ENCODE results near the gene OR10G7. TPM values are rescaled to one million over a fixed set of nuclear protein-coding genes. Genes with fewer than 3 reads are reported as not detected.

OR10G7 gene
- total and polyA plus RNA-seq, 2 experiments from 2014 or later, result not detected

DNA sequence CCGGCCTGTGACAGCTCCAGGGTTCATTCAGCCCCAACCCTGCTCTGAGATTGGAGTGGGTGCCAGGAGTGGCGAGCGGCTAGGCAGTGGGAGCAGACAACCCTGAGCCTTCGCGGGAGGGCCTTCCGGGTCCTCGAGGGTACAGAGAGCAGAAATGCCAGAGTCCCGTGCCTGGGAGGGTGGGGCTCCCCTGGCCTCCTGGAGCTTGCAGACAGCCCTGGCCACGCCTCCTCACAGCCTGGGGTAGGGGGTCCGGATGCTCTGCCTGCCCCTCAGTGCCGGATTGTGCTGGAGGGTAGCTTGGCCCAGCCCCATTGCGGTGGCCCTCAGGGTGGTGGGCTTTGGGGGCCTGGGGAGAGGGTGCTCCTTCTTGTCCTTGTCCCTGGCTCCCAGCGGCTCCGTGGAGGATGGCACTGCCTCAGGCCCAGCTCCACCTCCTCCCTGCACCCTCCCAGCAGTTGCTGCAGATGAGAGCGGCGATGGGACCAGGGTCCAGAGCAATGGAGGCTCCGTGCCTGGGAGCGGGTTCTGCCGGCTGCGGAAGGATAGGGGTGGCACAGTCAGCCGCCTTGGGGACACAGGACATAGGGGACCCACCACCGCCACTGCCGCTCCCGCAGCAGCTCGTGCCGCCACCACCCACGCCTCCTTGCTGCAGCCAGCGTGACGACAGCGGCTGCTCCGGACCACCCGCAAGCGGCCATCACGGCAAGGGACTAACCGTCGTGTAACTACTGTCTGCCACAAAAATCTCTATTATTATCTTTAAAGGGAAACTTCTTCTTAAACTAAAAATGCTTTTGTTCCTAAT lies 34.9 kb upstream of the OR10G7 start:
- no peaks in the 10 kb centered on the region for H3K9me3 ChIP-seq (ENCODE audit: low read depth)
- H3K4me2 ChIP-seq, result no peak overlapping the region
- no peak overlapping the region for H3K27ac ChIP-seq
- no peaks in the 10 kb centered on the region for H4K20me1 ChIP-seq (ENCODE audit: insufficient read depth, poor library complexity, severe bottlenecking)
- no peak overlapping the region for H2AFZ ChIP-seq
- TF ChIP-seq, protein P1, sequence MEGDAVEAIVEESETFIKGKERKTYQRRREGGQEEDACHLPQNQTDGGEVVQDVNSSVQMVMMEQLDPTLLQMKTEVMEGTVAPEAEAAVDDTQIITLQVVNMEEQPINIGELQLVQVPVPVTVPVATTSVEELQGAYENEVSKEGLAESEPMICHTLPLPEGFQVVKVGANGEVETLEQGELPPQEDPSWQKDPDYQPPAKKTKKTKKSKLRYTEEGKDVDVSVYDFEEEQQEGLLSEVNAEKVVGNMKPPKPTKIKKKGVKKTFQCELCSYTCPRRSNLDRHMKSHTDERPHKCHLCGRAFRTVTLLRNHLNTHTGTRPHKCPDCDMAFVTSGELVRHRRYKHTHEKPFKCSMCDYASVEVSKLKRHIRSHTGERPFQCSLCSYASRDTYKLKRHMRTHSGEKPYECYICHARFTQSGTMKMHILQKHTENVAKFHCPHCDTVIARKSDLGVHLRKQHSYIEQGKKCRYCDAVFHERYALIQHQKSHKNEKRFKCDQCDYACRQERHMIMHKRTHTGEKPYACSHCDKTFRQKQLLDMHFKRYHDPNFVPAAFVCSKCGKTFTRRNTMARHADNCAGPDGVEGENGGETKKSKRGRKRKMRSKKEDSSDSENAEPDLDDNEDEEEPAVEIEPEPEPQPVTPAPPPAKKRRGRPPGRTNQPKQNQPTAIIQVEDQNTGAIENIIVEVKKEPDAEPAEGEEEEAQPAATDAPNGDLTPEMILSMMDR (IDR thresholded peaks at IDR 0.05; ENCODE audit: poor library complexity), result no peak
- H3K4me3 ChIP-seq, result no peak overlapping the region
- H3K79me2 ChIP-seq, result no peaks in the 10 kb centered on the region
- H3K27me3 ChIP-seq, result no peaks in the 10 kb centered on the region
- H3K4me1 ChIP-seq (ENCODE audit: insufficient read depth), result no peaks in the 10 kb centered on the region
- 92% methylated on average over 36 of the region's 36 CpGs for WGBS (ENCODE audit: low lambda C conversion rate, missing lambda C conversion rate)
- no peak for DNase-seq (ENCODE audit: low spot score)
- H3K9me2 ChIP-seq (replicated peaks; ENCODE audit: insufficient read depth), result no peaks in the 10 kb centered on the region
- no peaks in the 10 kb centered on the region for H3K36me3 ChIP-seq (replicated peaks; ENCODE audit: insufficient read depth, low read depth)

GRCh38 chr11:124075492-124075840 lies 34.3 kb upstream of the OR10G7 start:
- no peaks in the 10 kb centered on the region for H3K27me3 ChIP-seq
- no peak overlapping the region for H3K27ac ChIP-seq
- no peak overlapping the region for H3K4me3 ChIP-seq
- no peaks in the 10 kb centered on the region for H3K36me3 ChIP-seq (replicated peaks; ENCODE audit: insufficient read depth, low read depth)
- H4K20me1 ChIP-seq (ENCODE audit: insufficient read depth, poor library complexity, severe bottlenecking), result no peaks in the 10 kb centered on the region
- H3K9me3 ChIP-seq (ENCODE audit: low read depth), result no peaks in the 10 kb centered on the region
- no peaks in the 10 kb centered on the region for H3K9me2 ChIP-seq (replicated peaks; ENCODE audit: insufficient read depth)
- no peaks in the 10 kb centered on the region for H3K79me2 ChIP-seq
- H3K4me2 ChIP-seq, result no peak overlapping the region
- H3K4me1 ChIP-seq (ENCODE audit: insufficient read depth), result no peaks in the 10 kb centered on the region
- 93% methylated on average over 6 of the region's 6 CpGs for WGBS (ENCODE audit: low lambda C conversion rate, missing lambda C conversion rate)
- DNase-seq (ENCODE audit: low spot score), result no peak
- TF ChIP-seq EZH2phosphoT487 (IDR thresholded peaks at IDR 0.05; ENCODE audit: low read depth, severe bottlenecking, unreplicated experiment) (no peak), EZH2 (IDR thresholded peaks at IDR 0.05; ENCODE audit: borderline replicate concordance) (no peak)
- TF ChIP-seq, protein P1 (IDR thresholded peaks at IDR 0.05; ENCODE audit: poor library complexity), result no peak
- no peak overlapping the region for H2AFZ ChIP-seq

DNA sequence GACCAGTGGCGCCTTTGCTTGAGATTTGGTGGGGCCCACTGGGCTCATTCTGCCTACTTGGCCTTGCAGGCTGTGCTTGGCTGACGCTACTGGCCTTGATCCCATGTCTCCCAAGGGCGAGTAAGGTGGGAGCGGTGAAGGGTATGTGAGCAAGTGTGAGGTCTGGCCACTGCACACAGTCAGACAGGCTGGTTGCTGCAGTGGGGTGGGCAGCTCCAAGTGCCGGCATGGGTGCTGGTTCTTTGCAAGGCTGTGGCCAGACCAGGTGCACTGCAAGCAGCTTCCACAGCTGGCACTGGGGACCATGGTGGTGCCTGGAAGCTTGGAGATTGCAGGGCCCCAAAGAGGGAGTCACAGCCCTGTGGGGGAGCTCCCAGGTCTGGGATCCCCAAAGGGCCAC lies 33.4 kb upstream of the OR10G7 start:
- no peak for DNase-seq (ENCODE audit: low spot score)
- Histone ChIP-seq H3K4me2 (no peak overlapping the region), H3K4me3 (no peak overlapping the region), H3K9me3 (ENCODE audit: low read depth) (no peaks in the 10 kb centered on the region), H4K20me1 (ENCODE audit: insufficient read depth, poor library complexity, severe bottlenecking) (no peaks in the 10 kb centered on the region), H3K4me1 (ENCODE audit: insufficient read depth) (no peaks in the 10 kb centered on the region), H2AFZ (no peak overlapping the region), H3K27ac (no peak overlapping the region), H3K27me3 (no peaks in the 10 kb centered on the region), H3K9me2 (replicated peaks; ENCODE audit: insufficient read depth) (no peaks in the 10 kb centered on the region), H3K36me3 (replicated peaks; ENCODE audit: insufficient read depth, low read depth) (no peaks in the 10 kb centered on the region), H3K79me2 (no peaks in the 10 kb centered on the region)
- TF ChIP-seq EZH2 (IDR thresholded peaks at IDR 0.05; ENCODE audit: borderline replicate concordance), result no peak
- TF ChIP-seq, protein P1 (IDR thresholded peaks at IDR 0.05; ENCODE audit: poor library complexity), result no peak
- TF ChIP-seq EZH2phosphoT487 (IDR thresholded peaks at IDR 0.05; ENCODE audit: low read depth, severe bottlenecking, unreplicated experiment), result no peak
- WGBS (ENCODE audit: low lambda C conversion rate, missing lambda C conversion rate), result 98% methylated on average over 5 of the region's 5 CpGs
